ENCODE results near the gene FOXO1. TPM values are rescaled to one million over a fixed set of nuclear protein-coding genes. Genes with fewer than 3 reads are reported as not detected.

FOXO1 gene
- total RNA-seq, 2 donors from 2014 or later = 41.7 to 60.9 TPM

Other genes with a start within 250 kb of the FOXO1 start
- gene MRPS31, start 104.5 kb upstream of the FOXO1 start, total RNA-seq = 10 to 100 TPM; 11.4 to 13.7 TPM
- gene SLC25A15, start 123.0 kb upstream of the FOXO1 start, total RNA-seq = 10 to 100 TPM in 1 of 2 donors, 1 to 10 TPM in 1; 7.7 to 12.6 TPM

Measured in thoracic aorta (tissue), 2 donors.